CD4-positive, alpha-beta T cell treated with Interferon alpha-2 for 1 hour (primary cell): Measurements from ENCODE around the gene PGBD5.

Source experiments
- DNase-seq, 2 donors: peaks; one replicate each; pipeline ENCODE4 v3.0.0-alpha.2; 2020 to 2022

Gene PGBD5

DNA sequence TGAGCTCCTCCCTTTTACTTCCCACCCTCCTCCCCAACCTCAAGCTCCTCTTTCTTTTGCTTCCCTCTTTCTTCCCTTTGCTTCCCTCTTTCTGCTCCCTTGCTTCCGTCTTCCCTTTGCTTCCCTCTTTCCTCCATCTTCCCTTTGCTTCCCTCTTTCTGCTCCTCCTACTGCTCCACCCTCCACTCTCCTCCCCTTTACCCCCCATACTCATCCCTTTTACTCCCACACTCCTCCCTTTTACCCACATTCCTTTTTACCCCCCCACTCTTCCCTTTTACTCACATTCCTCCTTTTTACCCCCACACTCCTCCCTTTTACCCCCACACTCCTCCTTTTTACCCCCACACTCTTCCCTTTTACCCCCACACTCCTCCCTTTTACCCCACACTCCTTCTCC lies 30.2 kb downstream of the PGBD5 start:
- no peak for DNase-seq

DNA sequence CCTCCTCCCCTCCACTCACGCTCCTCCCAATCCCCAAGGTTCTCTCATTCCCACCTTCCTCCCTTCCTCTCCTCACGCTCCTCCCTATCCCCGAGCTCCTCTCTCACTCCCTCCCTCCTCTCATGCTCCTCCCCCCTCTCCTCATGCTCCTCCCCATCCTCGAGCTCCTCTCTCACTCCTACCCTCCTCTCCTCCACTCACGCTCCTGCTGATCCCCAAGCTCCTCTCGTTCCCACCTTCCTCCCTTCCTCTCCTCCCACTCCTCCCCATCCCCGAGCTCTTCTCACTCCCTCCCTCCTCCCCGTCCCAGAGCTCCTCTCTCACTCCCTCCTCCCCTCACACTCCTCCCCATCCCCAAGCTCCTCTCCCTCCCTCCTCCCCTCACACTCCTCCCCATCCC lies 31.4 kb downstream of the PGBD5 start:
- DNase-seq, result no peak

DNA sequence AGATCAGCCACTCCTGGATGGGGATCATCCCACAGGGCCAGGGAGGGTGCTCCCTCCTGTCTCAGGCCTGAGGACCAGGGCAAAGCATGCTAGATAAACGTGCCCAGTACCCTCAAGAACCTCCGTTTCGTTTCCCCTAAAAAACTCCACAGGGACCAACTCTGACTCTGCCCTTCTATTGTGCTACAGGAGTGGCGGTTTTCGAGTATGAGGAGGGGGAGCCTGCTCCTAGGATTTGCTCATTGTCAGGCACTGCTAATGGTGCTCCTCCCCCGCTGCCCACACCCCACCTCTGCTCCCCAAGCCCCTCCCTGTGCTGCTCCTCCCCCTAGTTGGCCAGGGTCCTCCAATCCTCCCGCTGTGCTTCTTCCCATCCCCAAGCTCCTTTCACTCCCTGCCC lies 32.0 kb downstream of the PGBD5 start:
- DNase-seq, result no peak

DNA sequence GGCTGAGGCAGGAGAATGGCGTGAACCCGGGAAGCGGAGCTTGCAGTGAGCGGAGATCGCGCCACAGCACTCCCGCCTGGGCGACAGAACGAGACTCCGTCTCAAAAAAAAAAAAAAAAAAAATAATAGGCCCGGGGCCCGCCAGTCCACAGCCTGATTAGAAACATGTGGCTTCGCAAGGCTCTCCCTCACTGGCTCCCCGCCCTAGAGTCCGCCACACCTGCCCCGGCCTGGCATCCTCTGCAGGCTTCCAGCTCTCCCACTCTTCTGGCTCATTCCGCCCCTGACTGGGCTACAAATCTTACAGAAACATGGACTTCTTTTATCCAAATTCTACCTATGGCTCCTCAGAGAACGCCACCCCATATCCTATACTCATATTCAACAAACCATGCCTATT lies 32.4 kb downstream of the PGBD5 start:
- DNase-seq, result no peak

DNA sequence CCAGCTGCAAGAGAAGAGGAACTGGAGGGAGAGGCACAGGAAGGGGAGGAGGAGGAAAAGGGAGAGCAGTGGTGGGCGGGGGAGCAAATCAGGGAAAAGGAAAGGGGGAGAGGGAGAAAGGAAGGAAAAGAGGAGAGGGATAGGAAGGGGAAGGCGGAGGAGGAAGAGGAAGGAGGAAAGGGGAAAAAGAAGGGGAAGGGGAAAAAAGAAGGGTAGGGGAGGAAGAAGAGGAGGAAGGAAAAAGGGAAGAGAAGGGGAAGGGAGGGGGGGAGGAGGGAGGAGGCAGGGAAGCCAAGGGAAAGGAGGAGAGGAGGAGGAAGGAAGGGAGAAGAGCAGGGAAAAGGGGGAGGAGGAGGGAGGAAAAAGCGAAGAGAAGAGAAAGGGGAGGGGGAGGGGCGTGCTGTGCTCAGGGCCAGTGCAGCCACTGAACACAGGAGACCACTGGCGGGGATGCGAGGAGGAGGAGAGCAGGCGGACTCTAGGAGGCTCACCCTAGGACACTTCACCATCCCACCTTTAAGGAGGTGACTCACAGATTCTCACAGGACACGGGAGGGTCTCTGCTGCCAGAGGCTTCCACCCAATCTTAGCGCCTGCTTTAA lies 33.1 kb downstream of the PGBD5 start:
- no peak for DNase-seq

DNA sequence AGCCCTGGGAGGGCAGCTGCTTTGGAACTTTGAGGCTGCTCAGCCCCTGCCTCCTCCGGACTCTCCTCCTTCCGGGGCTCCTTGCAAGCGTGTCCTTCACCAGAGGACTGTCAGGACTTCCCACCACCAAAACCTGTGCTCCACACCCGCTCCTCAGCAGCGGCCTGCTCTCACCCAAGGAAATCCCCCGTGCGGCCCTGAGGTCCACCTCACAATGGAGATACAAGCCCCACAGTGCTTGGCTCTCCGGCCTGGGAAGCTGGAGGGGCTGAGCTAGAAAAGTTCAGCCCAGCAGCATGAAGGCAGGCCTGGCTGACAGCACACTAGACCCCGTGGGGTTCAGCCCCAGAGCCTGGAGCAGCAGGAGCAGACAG lies 33.6 kb downstream of the PGBD5 start:
- no peak for DNase-seq

DNA sequence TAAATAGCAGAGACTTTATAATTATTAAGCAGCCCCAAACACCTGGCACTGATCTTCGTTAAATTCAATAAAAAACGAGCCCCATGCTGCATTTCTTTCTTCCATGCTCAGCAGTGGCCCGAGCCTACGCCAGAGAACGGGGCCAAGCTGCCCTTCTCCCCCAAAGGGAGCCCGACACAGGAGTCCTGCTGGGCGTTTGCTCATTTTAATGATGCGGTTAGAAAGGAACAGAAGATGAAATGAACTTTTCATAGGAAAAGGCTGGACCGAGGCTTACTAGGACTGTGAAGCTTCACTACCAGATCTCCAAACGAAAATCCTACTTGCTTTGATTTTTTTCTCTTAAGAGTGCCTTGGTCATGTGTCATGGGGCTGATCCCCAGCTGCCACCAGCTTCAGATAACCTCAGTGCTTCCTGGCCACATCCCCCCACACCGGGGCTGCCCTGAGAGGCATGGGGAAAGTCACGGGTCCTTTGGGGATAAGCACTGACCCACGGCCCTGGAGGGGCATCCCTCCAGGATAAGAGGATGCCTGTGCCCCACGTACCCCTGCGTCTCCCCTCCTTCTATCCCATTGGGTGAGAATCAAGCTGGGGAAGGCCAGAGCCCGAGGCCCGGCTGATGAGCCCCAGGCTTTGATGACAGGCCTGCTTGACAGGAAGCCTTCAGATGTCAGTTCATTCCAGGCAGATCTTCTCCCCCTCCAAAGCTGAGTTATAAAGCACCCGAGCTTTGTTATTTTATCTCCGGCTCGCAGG lies 34.2 kb downstream of the PGBD5 start:
- no peak for DNase-seq

DNA sequence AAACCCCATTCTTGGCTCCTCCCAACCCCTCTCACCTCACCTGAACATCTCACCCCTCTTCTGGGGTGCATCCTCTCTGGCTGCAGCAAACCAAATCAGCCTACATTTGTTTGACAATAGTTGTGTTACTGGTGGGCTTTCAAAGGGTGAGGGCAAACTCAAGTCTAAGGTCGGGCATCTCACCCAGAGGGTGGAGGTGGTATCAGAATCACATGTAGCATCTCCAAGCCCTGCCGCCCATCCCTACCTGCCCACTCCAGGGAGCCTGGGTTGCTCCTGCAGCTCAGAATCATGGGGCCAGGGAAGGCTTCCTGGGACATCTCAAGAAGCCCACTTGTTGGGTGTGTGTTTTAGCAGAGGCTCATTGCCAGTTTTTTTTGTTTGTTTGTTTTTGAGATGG lies 35.8 kb downstream of the PGBD5 start:
- no peak for DNase-seq

DNA sequence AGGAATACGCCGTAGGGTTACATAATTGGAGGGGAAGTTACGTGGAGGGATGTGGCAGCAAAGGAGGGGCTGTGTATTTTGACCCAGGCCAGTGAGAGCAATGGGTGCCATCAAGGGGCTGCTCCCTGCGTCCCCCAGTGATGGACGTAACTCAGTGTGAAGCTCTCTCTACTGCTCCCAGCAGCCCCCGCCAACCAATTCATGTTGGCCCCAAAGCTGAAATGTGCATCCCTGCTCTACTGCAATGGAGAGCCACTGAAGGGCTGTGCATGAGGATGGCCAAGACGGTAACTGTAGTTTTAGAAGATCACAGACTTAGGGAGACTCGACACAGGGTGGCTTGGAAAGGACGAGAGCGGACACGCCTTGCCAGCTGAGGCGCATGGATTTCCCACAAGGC lies 38.3 kb downstream of the PGBD5 start:
- no peak for DNase-seq

DNA sequence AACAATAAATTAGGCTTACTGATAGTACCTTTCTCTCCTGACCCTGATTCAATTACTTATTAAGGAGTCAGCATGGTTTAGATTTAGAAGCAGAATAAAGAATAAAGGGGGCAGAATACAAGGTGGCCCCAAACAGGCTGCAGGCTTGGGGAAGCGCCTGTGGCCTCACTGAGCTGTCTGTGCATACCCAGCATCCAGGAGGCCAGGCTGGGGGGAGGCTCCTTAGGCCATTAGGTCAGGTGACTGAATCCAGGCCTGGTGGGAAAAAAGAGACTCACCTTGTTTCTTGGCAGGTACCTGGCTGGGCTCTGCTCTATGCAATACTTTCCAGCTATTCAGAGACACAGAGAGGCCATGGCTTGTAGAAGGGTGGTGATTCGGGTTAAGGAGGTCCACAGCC lies 38.8 kb downstream of the PGBD5 start:
- DNase-seq, result no peak

DNA sequence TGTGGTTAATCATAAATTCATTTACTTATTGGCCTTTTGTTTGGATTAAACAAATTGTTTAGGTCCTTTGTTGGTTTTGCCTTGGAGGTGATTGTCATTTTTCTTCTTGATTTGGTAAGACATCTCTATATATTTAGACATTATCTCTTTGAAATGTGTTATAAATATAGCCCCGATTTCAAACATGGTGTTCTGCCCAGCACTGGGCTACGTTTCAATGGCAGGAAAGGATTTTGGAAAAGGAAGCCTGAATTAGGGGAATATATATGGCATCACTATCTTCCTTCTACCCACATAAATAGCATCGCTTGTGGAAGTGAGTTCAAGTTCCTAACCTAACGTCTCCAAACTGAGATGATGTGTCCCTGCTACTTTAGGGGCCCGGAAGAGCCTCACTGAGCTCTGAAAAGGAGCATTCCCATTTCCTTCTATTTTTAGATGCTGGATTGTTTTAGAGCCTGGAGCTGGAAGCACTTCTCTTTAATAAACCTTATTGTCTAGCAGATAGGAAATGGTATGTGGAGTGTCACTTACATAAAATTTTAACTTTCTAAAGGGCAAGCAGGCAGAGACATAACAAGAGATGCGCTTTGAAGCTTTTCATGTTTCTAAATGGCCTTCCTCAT lies 39.4 kb downstream of the PGBD5 start:
- DNase-seq, result no peak

DNA sequence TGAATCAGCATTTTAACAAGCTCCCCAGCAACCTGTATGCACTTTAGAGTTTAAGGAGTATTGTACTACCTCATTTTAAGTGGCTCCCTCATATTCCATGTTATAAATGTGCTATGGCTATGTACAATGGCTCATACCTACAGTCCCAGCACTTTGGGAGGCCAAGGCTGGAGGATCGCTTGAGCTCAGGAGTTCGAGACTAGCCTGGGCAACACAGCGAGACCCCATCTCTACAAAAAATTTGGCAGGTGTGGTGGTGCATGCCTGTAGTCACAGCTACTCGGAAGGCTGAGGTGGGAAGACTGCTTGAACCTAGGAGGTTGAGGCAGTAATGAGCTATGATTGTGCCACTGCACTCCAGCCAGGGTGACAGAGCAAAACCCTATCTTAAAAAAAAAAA lies 40.2 kb downstream of the PGBD5 start:
- no peak for DNase-seq

DNA sequence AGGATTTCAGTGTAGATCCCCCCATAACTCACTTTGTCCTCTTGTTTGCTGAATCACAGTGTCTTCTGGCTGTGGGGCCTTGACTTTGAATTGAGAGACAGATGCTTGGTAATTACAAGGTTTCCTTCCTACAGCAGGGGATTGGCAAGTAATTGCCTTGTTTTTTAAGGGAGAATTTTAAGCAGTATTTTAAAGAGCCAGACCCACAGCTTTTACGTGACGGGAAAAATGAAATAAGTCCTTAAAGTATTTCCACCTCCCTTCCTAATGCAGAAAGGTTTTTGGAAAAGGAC lies 41.0 kb downstream of the PGBD5 start:
- no peak for DNase-seq

DNA sequence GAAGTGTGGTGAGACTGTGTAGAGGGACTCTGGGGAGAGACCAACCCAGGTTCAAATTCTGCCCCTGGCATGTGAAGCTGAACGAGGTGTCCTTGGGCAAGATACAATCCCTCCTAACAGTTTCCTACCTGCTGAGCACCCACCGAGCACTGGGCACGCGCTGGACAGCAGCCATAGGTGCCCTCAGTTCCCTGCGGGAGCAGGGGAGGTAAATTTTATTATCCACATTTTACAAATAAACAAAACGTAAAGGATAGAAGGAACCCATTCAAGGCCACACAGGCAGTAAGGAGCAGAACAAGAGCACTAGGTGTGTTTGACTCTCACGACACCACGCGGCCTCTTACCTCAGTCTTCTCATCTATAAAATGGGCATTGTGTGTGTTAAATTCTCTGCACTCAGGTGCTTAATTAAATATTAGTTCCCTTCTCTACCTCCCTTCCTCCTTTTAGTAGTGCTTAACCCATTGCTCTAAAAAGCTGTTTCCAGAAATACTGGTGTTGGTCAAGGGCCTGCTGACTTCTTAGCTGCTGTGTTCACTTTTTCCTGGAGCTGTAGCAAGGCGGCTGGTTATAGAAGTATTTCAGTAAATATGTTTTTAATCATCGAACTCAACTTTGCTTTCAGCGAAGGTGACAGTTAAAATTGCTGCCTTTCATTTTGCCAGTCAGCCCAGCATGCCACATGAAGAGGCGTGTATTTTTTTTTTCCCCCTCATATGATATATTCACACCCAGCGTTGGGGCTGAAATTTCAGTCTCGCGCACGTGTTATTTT lies 41.6 kb downstream of the PGBD5 start:
- DNase-seq, result no peak

DNA sequence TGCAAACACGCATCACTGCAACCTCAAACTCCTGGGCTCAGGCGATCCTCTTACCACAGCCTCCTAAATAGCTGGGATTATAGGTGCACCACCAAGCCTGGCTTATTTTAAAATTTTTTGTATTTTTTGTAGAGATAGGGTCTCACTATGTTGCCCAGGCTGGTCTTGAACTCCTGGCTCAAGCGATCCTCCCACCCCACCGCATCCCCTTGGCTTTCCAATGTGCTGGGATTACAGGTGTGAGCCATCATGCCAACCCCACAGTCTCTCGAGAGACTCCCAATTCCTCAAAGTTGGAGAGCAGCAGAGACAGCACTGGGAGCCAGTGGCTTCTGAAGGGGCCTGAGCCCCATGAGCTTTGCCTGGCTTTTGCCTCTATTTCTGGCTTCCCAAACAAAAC lies 42.7 kb downstream of the PGBD5 start:
- DNase-seq, result no peak

DNA sequence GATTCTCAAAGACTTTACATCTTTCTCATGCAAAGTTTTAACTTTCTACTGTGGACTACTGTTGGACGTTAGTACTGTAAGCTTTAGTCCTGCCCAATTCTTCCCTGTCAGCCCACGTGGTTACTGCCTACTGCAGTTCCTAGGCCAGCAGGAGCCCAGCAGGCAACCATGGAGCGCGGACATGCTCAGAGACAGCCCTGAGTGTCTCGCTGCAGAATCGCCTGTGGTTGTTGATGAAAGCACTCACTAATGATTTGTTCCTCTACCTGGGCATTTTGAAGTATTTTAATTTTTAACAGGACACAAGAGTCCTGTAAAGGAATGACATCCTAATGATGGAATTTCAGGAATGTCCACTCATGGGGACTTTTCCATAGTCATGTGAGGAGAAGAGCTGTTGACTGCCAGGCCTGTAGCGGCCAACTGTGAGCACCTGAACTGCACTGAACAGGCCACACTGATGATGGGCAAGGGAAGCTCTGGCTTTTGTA lies 44.1 kb downstream of the PGBD5 start:
- no peak for DNase-seq

DNA sequence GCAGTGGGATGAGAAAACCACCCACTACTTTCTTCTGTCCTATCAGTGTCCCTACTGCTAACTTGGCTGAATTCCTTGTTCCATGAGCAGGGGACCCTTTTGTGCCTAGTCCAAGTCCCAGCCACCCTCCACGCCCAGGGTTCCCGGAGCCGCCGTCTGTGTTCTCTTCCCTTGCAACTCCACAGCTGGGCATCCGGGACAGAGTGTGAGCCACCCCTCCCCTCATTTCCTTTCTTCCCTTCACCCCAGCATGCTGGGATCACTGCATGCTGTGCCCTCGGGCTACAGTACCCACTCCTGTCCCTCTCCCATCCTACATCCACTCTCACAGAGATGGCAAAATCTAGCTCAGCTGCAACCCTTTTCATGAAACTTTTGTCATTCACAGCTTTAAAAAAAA lies 44.5 kb downstream of the PGBD5 start:
- DNase-seq, result no peak

DNA sequence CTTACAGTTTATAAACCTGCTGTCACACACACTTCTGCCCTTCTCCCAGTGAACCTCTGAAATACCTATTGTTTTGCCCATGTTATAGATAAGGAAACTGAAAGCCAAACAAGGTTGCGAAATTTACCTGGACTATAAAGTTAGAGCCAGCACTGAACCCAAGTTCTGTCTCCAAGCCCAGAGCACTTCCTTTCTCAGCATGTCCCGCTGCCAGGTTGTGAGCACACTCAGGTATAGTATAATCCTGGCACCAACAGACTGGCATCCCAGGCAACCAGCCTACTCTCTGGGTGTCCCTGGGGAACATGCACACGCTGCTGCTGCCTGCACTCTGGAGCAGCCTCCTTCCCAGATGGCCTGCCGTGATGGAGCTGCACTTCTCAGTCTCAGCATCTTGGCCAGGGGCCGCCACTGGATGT lies 45.1 kb downstream of the PGBD5 start:
- DNase-seq, result no peak

DNA sequence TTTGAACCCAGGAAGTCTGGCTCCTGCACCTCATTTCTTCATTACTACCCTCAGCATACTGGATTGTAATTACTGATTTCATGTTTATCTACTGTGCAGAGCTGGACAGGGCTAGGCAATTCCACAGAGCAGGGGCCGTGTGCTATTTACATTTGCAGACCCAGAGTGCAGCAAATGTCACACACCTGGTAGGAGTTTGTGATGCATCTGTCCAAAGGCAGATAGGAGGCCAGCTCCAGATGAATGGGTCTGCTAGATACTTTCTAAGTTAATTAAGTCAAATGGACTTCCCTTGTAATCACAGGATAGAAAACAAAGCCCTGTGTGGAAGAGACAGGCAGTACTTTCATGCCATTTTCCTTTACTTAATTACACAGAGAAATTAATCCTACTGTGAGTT lies 46.2 kb downstream of the PGBD5 start:
- no peak for DNase-seq

DNA sequence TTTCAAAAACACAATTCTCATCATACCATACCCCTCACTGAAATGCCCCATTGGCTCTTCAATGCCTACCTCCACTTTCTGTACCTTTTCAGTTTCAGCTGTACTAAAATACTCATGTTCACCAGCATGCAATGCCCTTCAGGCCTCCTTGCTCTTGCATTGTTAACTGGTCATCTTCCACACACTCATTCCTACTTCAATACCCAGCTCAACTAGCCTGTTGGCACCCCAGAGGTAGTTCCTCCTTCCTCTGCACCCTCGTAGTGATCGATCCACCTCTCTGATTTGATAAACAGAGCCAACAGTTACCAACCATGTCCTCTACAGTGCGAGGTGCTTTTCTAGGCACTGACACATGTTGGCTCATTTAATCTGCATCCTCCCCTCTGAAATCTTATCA lies 46.7 kb downstream of the PGBD5 start:
- no peak for DNase-seq

DNA sequence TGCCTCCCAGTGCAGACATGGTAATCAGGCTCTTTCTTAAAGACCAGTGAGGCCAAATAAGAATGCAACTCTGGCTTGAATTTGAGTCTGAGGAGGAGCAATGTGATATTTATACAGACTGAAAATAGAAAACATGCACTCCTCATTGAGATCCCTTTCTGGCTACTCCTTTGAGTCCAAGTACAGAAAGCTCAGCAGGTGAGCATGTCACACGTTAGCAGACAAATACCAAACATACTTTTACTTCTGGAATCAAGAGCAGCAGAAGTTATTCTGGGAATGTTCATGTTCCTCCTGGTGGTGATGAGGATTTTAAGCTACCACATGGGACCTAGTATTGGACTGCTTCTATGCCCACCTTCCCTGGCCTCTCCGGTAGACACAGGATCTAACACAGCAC lies 48.3 kb downstream of the PGBD5 start:
- DNase-seq, result no peak

DNA sequence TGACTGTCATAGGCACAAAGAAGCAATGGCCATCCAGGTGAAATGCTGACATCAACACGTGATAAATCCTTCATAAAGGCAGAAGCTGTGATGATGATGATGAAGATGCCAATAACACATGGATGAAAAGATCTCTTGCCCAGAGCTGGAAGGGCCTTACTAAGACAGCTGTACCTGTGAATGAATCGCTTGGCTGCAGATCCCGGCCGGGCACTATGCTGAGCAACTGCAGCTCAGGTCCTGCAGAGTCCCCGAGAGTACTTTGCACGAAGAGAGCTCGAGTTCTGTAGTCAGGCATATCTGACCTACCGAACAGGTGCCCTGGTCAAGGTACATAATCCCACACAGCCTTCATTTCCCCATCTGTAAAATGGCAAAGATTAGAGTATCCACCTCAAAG lies 48.8 kb downstream of the PGBD5 start:
- no peak for DNase-seq

DNA sequence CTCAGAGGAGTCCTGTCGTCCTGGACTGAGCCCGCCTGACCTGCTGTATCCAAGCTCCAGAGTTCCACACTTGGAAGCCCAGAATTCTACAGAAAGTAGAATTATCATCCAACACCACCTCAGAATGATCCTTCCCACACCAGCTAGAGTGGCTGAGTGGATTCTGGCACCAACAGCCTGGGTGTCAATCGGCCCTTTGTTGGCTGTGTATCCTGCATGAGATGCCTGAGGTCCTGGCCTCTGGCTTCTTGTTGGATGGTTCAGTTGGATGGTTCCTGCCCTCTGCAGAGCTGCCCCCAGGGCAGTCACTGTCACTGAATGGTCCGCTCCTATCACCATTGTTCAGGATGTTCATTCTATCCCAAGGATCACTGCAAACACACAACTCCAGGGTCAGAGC lies 49.8 kb downstream of the PGBD5 start:
- no peak for DNase-seq

DNA sequence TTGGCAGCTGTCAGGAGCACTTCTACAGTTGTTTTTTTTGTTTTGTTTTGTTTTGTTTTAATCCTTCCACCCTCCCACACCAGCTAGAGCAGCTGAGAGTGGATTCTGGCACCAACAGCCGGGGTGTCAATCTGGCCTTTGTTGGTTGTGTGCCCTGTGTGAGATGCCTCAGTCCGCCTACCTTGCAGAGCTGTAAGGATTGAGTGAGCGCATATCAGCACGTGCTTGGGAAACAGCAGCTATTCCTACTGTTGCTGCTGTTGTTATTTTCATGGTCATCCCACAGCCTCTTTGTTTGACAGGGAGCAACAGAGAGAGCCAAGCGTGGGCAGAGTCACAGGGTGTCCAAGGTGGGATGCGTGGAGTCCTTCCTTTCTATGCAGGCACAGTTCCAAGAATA lies 50.4 kb downstream of the PGBD5 start:
- no peak for DNase-seq
